Upper lobe of right lung (tissue), 1 donor: Measurements from ENCODE around the gene CCDC85C. TPM values are rescaled to one million over a fixed set of nuclear protein-coding genes. Genes with fewer than 3 reads are reported as not detected.

Experiments
- ATAC-seq: fragments of 200-7000 bp; cut with Tn5 transposase; one replicate; pipeline ENCODE4 v1.9.1; 2020; ENCODE audit warnings: mild to moderate bottlenecking, moderate library complexity
- DNase-seq: peaks from one replicate; pipeline ENCODE4 v3.0.0-alpha.2; 2020
- H3K27ac ChIP-seq: fragments of 200-600 bp; one replicate; pipeline ENCODE4 v1.8.0; 2022
- H3K27me3 ChIP-seq: fragments of 200-600 bp; one replicate; pipeline ENCODE4 v1.8.0; 2022; ENCODE audit warnings: mild to moderate bottlenecking
- H3K36me3 ChIP-seq: fragments of 200-600 bp; one replicate; pipeline ENCODE4 v1.8.0; 2022
- H3K4me1 ChIP-seq: fragments of 200-600 bp; one replicate; pipeline ENCODE4 v1.8.0; 2022
- H3K4me3 ChIP-seq: fragments of 200-600 bp; one replicate; pipeline ENCODE4 v1.8.0; 2022; ENCODE audit warnings: mild to moderate bottlenecking
- H3K9me3 ChIP-seq: fragments of 200-600 bp; one replicate; pipeline ENCODE4 v1.8.0; 2022
- intact Hi-C: fragments of 100-400 bp; cut with DNase I; formaldehyde crosslinking; loops from one replicate; pipeline ENCODE4 v1.11.0; 2022
- total RNA-seq: library from RNA; stranded (reverse); fragmentation: NEBNext Ultra II Directional; extraction: Animal tissue kit (Norgen Biotek cat#: 25700); gene quantifications from one replicate; pipeline ENCODE4 v1.2.1, GENCODE V29; 2021
- TF ChIP-seq, protein P1 (sequence below): fragments of 200-600 bp; IDR thresholded peaks from one replicate; pipeline ENCODE4 v1.8.0; 2022; ENCODE audit warnings: antibody characterized with exemption
- donor health status: DM: no; HTN: yes; CAD: no; lungs with severe emphysema.

CCDC85C gene
- total RNA-seq, 1 donor from 2014 or later: 22.6 TPM

DNA sequence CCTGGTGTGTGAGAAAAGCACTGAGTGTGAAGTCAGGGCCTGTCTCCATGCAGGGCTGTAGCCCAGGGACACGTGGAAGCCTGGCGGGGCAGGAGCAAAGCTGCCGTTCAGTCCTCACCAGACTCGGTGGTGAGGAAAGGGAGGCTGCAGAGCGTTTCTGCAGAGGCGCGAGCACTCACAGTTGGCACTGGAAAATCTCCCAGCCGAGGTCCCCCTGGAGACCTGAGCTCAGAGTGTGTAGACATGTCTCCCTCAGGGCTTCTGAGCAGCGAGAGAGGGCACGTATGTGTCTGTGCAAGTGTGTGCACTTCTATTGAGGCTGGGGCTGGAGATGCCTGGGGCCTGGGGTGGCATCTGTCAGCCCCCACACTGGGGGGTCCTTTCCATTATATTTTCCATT, 29.9 kb upstream of the CCDC85C start:
- DNase-seq (no peak), ATAC-seq (no peak)
- Histone ChIP-seq H3K4me3 (no peak overlapping the region), H3K27me3 (no peaks in the 10 kb centered on the region), H3K36me3 (no peaks in the 10 kb centered on the region), H3K9me3 (no peaks in the 10 kb centered on the region), H3K27ac (no peak overlapping the region), H3K4me1 (no peaks in the 10 kb centered on the region)
- intact Hi-C loops: no loop called here
- TF ChIP-seq, protein P1, sequence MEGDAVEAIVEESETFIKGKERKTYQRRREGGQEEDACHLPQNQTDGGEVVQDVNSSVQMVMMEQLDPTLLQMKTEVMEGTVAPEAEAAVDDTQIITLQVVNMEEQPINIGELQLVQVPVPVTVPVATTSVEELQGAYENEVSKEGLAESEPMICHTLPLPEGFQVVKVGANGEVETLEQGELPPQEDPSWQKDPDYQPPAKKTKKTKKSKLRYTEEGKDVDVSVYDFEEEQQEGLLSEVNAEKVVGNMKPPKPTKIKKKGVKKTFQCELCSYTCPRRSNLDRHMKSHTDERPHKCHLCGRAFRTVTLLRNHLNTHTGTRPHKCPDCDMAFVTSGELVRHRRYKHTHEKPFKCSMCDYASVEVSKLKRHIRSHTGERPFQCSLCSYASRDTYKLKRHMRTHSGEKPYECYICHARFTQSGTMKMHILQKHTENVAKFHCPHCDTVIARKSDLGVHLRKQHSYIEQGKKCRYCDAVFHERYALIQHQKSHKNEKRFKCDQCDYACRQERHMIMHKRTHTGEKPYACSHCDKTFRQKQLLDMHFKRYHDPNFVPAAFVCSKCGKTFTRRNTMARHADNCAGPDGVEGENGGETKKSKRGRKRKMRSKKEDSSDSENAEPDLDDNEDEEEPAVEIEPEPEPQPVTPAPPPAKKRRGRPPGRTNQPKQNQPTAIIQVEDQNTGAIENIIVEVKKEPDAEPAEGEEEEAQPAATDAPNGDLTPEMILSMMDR: no peak

DNA sequence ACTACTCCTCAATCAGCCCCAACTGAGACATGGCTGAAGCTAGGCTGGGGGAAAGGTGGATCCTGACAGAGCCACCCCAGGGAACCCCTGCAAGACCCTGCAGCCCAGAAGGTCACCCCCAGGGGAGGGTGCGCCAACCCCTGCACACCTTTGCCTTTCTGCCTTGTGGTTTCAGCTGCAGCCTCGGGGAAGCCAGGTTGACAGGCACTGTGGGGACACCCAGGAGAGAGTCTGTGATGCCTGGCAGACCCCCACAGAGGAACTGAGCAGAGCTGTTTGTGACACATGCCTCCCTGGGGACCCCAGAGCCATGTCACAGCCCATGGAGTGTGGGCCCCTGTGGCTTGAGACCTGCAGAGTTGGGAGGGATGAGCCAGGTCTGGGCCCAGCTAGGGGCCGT, 29.1 kb upstream of the CCDC85C start:
- no peak overlapping the region for H3K4me3 ChIP-seq
- ATAC-seq (no peak), DNase-seq (no peak)
- TF ChIP-seq, protein P1: no peak
- H3K36me3 ChIP-seq: no peaks in the 10 kb centered on the region
- no peaks in the 10 kb centered on the region for H3K4me1 ChIP-seq
- no peak overlapping the region for H3K27ac ChIP-seq
- no peaks in the 10 kb centered on the region for H3K9me3 ChIP-seq
- no peaks in the 10 kb centered on the region for H3K27me3 ChIP-seq
- intact Hi-C loops: no loop called here

DNA sequence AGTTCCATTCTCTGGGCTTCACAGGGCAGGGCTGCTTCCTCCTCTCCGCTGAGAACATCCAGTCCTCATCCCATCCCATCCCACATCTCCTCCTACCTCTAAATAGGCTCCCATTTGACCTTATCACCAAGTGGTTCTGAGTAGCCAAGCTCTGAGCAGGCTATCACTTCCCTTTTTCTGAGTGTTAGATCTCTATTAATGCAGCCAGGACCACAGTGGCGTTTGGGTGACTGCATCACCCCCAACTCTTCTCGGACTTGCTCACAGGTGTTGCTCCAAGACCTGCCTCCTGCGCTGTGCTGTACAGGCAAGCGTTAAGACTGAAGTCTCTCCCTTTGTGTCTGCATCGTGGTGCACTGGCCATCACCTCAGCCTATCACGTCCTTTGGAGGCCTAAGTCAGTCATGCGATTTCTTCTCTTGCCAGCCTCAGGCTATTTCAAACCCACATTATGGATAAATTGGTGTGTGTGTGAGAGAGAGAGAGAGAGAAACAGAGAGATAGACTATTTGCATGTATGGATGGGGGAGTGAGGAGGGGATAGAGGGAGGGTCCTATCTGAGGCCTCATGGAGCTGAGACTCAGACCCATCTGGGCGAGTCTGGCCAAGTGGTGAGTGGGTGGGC, 28.5 kb upstream of the CCDC85C start:
- intact Hi-C loops: no loop called here
- H3K9me3 ChIP-seq: no peaks in the 10 kb centered on the region
- no peaks in the 10 kb centered on the region for H3K4me1 ChIP-seq
- H3K27me3 ChIP-seq: no peaks in the 10 kb centered on the region
- DNase-seq (no peak), ATAC-seq (no peak)
- no peaks in the 10 kb centered on the region for H3K36me3 ChIP-seq
- TF ChIP-seq, protein P1: no peak
- H3K4me3 ChIP-seq: no peak overlapping the region
- no peak overlapping the region for H3K27ac ChIP-seq

DNA sequence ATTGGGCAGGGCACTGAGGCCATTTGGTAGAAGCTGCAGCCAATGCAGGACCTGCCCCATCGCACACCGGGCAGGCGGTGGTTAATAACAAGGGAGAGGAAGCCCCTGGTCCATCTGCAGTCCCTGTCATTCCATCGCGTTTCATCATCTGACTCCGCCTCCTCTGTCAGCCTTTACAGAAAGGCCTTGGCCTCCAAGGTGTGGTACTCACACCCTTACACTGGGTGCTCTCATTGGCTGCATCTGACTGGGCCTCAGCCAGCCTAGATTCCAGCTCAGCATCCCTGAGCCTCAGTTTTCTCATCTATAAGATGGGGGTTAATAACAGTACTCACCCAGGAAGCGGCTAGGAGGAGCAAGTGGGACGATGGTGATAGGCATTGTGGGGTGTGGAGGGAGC, 26.2 kb upstream of the CCDC85C start:
- DNase-seq (no peak), ATAC-seq (no peak)
- TF ChIP-seq, protein P1: no peak
- H3K4me1 ChIP-seq: no peaks in the 10 kb centered on the region
- no peaks in the 10 kb centered on the region for H3K36me3 ChIP-seq
- no peaks in the 10 kb centered on the region for H3K27me3 ChIP-seq
- H3K27ac ChIP-seq: no peak overlapping the region
- intact Hi-C loops: no loop called here
- H3K4me3 ChIP-seq: no peak overlapping the region
- no peaks in the 10 kb centered on the region for H3K9me3 ChIP-seq

DNA sequence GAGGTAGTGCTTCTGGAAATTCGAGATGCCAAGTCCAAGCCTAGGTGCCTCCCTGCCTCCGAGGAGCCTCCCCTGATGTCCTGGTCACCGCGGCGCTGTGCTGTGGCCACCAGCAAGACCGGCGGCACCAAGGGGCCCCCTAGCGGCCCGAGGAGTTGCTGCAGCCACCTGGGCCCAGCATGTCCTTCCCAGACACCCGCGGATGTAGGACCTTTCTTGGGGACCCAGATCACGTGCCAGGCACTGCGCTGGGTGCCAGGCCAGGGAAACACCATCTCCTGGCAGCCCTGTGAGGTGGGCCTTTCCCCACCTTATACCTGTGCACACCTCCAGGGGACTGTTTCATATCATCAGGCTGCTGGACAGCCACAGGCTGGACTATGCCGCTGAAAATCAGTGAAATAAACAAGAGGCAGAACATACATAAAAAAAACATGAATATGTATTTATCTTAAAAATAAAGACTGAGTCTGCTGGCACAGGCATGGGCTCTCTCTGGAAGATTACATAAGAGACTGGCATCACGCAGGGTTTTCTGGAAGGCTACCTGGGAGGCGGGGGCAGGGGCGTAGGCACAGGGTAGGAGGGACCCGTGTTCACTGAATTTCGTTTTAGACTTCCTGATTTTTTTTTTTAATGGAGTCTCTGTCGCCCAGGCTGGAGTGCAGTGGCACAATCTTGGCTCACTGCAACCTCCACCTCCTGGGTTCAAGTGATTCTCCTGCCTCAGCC, 25.0 kb upstream of the CCDC85C start:
- intact Hi-C loops: loop anchor here (5.0 kb wide), 1 partner anchor 112 kb away; no protein-coding TSS in a partner anchor

More for the DNA sequence above, 25.0 kb upstream of the CCDC85C start:
- Histone ChIP-seq H3K27me3 (no peaks in the 10 kb centered on the region), H3K27ac (no peak overlapping the region), H3K4me3 (no peak overlapping the region), H3K36me3 (no peaks in the 10 kb centered on the region), H3K4me1 (no peaks in the 10 kb centered on the region), H3K9me3 (no peaks in the 10 kb centered on the region)
- DNase-seq (peak; percentile 90), ATAC-seq (peak; percentile 95)
- TF ChIP-seq, protein P1: peak; percentile 99
